ENCODE measurements around the gene SERPINE2. TPM values are rescaled to one million over a fixed set of nuclear protein-coding genes. Genes with fewer than 3 reads are reported as not detected.

Gene SERPINE2
- total and polyA plus RNA-seq, 9 donors, result 59.6 to 136 (median 113) TPM

GRCh38 chr2:223969315-223969714 is 69.8 kb downstream of the SERPINE2 start:
- no CpG with 5 or more reads among the region's 3 CpGs for WGBS (ENCODE audit: insufficient coverage)
- H3K9me3 ChIP-seq (replicated peaks; ENCODE audit: control insufficient read depth, low read depth, low read length), result no peaks in the 10 kb centered on the region
- no peaks in the 10 kb centered on the region for H3K4me1 ChIP-seq (ENCODE audit: control insufficient read depth, insufficient read depth, low read length)
- peaks cover 7% of the 10 kb centered on the region for H3K36me3 ChIP-seq (ENCODE audit: control insufficient read depth, insufficient read depth, low read length)
- DNase-seq, result no peak
- no peak overlapping the region for H3K4me3 ChIP-seq (ENCODE audit: low read length)
- no peak overlapping the region for H3K27ac ChIP-seq (ENCODE audit: low read length)
- no peaks in the 10 kb centered on the region for H3K27me3 ChIP-seq (ENCODE audit: control insufficient read depth, insufficient read depth, low read length)

GRCh38 chr2:223967981-223968380 is 71.1 kb downstream of the SERPINE2 start:
- Histone ChIP-seq H3K27ac (ENCODE audit: low read length) (no peak overlapping the region), H3K4me3 (ENCODE audit: low read length) (no peak overlapping the region), H3K4me1 (ENCODE audit: control insufficient read depth, insufficient read depth, low read length) (no peaks in the 10 kb centered on the region), H3K9me3 (replicated peaks; ENCODE audit: control insufficient read depth, low read depth, low read length) (no peaks in the 10 kb centered on the region), H3K36me3 (ENCODE audit: control insufficient read depth, insufficient read depth, low read length) (peaks cover 7% of the 10 kb centered on the region), H3K27me3 (ENCODE audit: control insufficient read depth, insufficient read depth, low read length) (no peaks in the 10 kb centered on the region)
- 60% methylated on average over 1 of the region's 2 CpGs for WGBS (ENCODE audit: insufficient coverage)
- DNase-seq, result no peak

GRCh38 chr2:223959688-223960087 is 79.4 kb downstream of the SERPINE2 start:
- no peak overlapping the region for H3K4me3 ChIP-seq (ENCODE audit: low read length)
- H3K27ac ChIP-seq (ENCODE audit: low read length), result no peak overlapping the region

GRCh38 chr2:223957092-223957851 is 81.8 kb downstream of the SERPINE2 start, which contains the start of gene MRPL44:
Gene MRPL44, plus strand, starts transcription at chr2:223957463. Its CDS starts 10 bp downstream, at chr2:223957473.
- H3K27me3 ChIP-seq (ENCODE audit: control insufficient read depth, insufficient read depth, low read length), result no peaks in the 10 kb centered on the region
- under 1% methylated on average over 64 of the region's 65 CpGs for WGBS (ENCODE audit: insufficient coverage)
- H3K4me1 ChIP-seq (ENCODE audit: control insufficient read depth, insufficient read depth, low read length), result peaks cover 11% of the 10 kb centered on the region

More at GRCh38 chr2:223959688-223960087, 79.4 kb downstream of the SERPINE2 start:
- H3K36me3 ChIP-seq (ENCODE audit: control insufficient read depth, insufficient read depth, low read length), result peaks cover 14% of the 10 kb centered on the region
- no peaks in the 10 kb centered on the region for H3K9me3 ChIP-seq (replicated peaks; ENCODE audit: control insufficient read depth, low read depth, low read length)
- H3K27me3 ChIP-seq (ENCODE audit: control insufficient read depth, insufficient read depth, low read length), result no peaks in the 10 kb centered on the region
- peak; percentile 44 for DNase-seq
- H3K4me1 ChIP-seq (ENCODE audit: control insufficient read depth, insufficient read depth, low read length), result peaks cover 9% of the 10 kb centered on the region
- 60% methylated on average over 3 of the region's 5 CpGs for WGBS (ENCODE audit: insufficient coverage)

GRCh38 chr2:223956300-223956699 is 82.8 kb downstream of the SERPINE2 start:
- no peaks in the 10 kb centered on the region for H3K9me3 ChIP-seq (replicated peaks; ENCODE audit: control insufficient read depth, low read depth, low read length)
- peaks cover 13% of the 10 kb centered on the region for H3K4me1 ChIP-seq (ENCODE audit: control insufficient read depth, insufficient read depth, low read length)
- no peaks in the 10 kb centered on the region for H3K27me3 ChIP-seq (ENCODE audit: control insufficient read depth, insufficient read depth, low read length)
- H3K4me3 ChIP-seq (ENCODE audit: low read length), result no peak overlapping the region
- H3K27ac ChIP-seq (ENCODE audit: low read length), result peak overlapping the region; percentile 88
- 83% methylated on average over 4 of the region's 4 CpGs for WGBS (ENCODE audit: insufficient coverage)
- DNase-seq, result no peak
- peaks cover 11% of the 10 kb centered on the region for H3K36me3 ChIP-seq (ENCODE audit: control insufficient read depth, insufficient read depth, low read length)

More at GRCh38 chr2:223957092-223957851, 81.8 kb downstream of the SERPINE2 start, which contains the start of gene MRPL44:
- Histone ChIP-seq H3K27ac (ENCODE audit: low read length) (peak within 1 kb of the TSS; percentile 88), H3K4me3 (ENCODE audit: low read length) (peak within 1 kb of the TSS; percentile 88), H3K9me3 (replicated peaks; ENCODE audit: control insufficient read depth, low read depth, low read length) (no peaks in the 10 kb centered on the region), H3K36me3 (ENCODE audit: control insufficient read depth, insufficient read depth, low read length) (peaks cover 14% of the 10 kb centered on the region)
- DNase-seq, result peak; percentile 98

- Histone ChIP-seq H3K4me3 (ENCODE audit: low read length) (no peak overlapping the region), H3K27ac (ENCODE audit: low read length) (no peak overlapping the region), H3K36me3 (ENCODE audit: control insufficient read depth, insufficient read depth, low read length) (no peaks in the 10 kb centered on the region), H3K4me1 (ENCODE audit: control insufficient read depth, insufficient read depth, low read length) (peaks cover 8% of the 10 kb centered on the region), H3K27me3 (ENCODE audit: control insufficient read depth, insufficient read depth, low read length) (no peaks in the 10 kb centered on the region), H3K9me3 (replicated peaks; ENCODE audit: control insufficient read depth, low read depth, low read length) (no peaks in the 10 kb centered on the region)
- DNase-seq, result no peak
- WGBS (ENCODE audit: insufficient coverage), result 60% methylated on average over 2 of the region's 3 CpGs
Measured at GRCh38 chr2:223954401-223954800, 84.7 kb downstream of the SERPINE2 start.

- Histone ChIP-seq H3K36me3 (ENCODE audit: control insufficient read depth, insufficient read depth, low read length) (no peaks in the 10 kb centered on the region), H3K27me3 (ENCODE audit: control insufficient read depth, insufficient read depth, low read length) (no peaks in the 10 kb centered on the region), H3K27ac (ENCODE audit: low read length) (no peak overlapping the region), H3K4me1 (ENCODE audit: control insufficient read depth, insufficient read depth, low read length) (peaks cover 12% of the 10 kb centered on the region), H3K9me3 (replicated peaks; ENCODE audit: control insufficient read depth, low read depth, low read length) (no peaks in the 10 kb centered on the region), H3K4me3 (ENCODE audit: low read length) (no peak overlapping the region)
- peak; percentile 42 for DNase-seq
- 96% methylated on average over 2 of the region's 6 CpGs for WGBS (ENCODE audit: insufficient coverage)
Measured at GRCh38 chr2:223952280-223952968, 86.7 kb downstream of the SERPINE2 start.

GRCh38 chr2:223950448-223951347 is 88.4 kb downstream of the SERPINE2 start:
- H3K9me3 ChIP-seq (replicated peaks; ENCODE audit: control insufficient read depth, low read depth, low read length), result no peaks in the 10 kb centered on the region
- DNase-seq, result peak; percentile 27
- H3K36me3 ChIP-seq (ENCODE audit: control insufficient read depth, insufficient read depth, low read length), result no peaks in the 10 kb centered on the region
- H3K27me3 ChIP-seq (ENCODE audit: control insufficient read depth, insufficient read depth, low read length), result no peaks in the 10 kb centered on the region
- H3K4me1 ChIP-seq (ENCODE audit: control insufficient read depth, insufficient read depth, low read length), result peaks cover 8% of the 10 kb centered on the region
- WGBS (ENCODE audit: insufficient coverage), result 69% methylated on average over 2 of the region's 3 CpGs
- no peak overlapping the region for H3K27ac ChIP-seq (ENCODE audit: low read length)
- H3K4me3 ChIP-seq (ENCODE audit: low read length), result no peak overlapping the region

GRCh38 chr2:223949241-223949840 is 89.7 kb downstream of the SERPINE2 start:
- no peak overlapping the region for H3K27ac ChIP-seq (ENCODE audit: low read length)

More at GRCh38 chr2:223949241-223949840, 89.7 kb downstream of the SERPINE2 start:
- WGBS (ENCODE audit: insufficient coverage), result no CpG with 5 or more reads among the region's 3 CpGs
- Histone ChIP-seq H3K4me3 (ENCODE audit: low read length) (no peak overlapping the region), H3K36me3 (ENCODE audit: control insufficient read depth, insufficient read depth, low read length) (no peaks in the 10 kb centered on the region), H3K9me3 (replicated peaks; ENCODE audit: control insufficient read depth, low read depth, low read length) (no peaks in the 10 kb centered on the region), H3K27me3 (ENCODE audit: control insufficient read depth, insufficient read depth, low read length) (no peaks in the 10 kb centered on the region), H3K4me1 (ENCODE audit: control insufficient read depth, insufficient read depth, low read length) (peaks cover 8% of the 10 kb centered on the region)
- no peak for DNase-seq
